ENCODE measurements around the gene RBM5.
A peak's percentile ranks its signal among the peaks of the same experiment; 100 is the strongest.

RBM5 gene

DNA sequence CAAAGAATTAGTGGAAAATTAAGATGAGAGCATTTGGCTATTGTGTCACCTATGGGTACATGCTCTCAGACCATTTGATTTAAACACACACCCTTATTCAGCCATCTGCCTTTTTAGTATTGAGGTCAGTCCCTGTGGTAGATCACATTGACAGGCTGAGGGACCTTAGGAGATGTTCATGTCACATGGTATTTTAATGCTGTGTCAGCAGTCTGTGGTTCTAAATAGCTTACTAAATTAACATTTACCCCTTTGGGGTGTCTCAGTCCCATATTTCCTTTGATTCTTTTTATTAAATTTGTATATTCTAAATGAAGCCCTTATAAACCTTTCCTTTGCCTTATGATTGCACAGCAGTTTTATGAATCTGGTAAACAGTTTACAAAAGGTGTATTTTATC, 2.3 kb downstream of the RBM5 start:
- Histone ChIP-seq H3K36me3 (ENCODE audit: control insufficient read depth in 5 of 5, insufficient read depth in 5 of 5, low read length in 5 of 5) (peaks cover 30 to 53% (median 49%) of the 10 kb centered on the region in 5 donors), H3K27ac (ENCODE audit: low read depth, low read length) (peak overlapping the region; percentile 96), H3K4me3 (ENCODE audit: low read depth in 1 of 5, low read length in 5 of 5) (peak overlapping the region; percentile 88 to 100 (median 99)), H3K9me3 (ENCODE audit: control insufficient read depth in 5 of 5, low read length in 5 of 5) (peaks cover 0 to 2% (median 0%) of the 10 kb centered on the region in 5 donors), H3K27me3 (ENCODE audit: control insufficient read depth in 5 of 5, insufficient read depth in 4 of 5, low read length in 5 of 5) (no peaks in the 10 kb centered on the region), H3K4me1 (ENCODE audit: control insufficient read depth in 5 of 5, insufficient read depth in 5 of 5, low read length in 5 of 5) (peaks cover 2 to 39% (median 30%) of the 10 kb centered on the region in 5 donors), H3K9ac (ENCODE audit: low read length in 5 of 5) (peak overlapping the region in 4 of 5 donors; percentile 6 to 100 (median 99))

DNA sequence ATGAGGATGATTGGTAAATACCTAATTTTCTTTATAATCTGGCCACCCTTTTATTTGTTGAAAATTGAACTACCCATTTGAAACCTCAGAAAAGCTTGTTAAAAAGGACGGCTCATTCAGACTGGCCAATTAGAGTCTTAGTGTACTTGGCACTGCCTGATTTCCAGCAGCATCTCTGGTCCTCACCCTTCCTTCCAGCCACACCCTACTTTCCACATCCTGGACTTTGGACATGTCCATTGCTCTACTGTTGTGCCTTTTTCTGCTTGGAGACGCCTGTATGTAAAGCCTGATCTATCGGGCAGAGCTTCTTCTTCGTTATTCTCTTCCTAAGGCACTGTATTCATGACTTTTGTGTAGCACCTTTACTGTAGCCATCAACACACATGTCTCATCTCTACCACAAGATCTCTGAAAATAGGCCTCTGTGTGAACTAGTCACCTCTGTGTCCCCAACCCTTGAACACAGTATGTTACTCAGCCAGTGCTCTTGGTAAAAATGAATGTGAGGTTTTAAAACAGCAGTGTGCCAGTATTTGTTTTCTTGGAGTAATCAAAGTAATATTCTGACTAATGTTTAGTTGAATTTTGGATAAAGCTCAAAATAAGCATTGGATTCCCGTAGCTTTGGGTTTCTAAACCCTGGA, 6.8 kb downstream of the RBM5 start:
- H3K36me3 ChIP-seq (ENCODE audit: control insufficient read depth in 5 of 5, insufficient read depth in 5 of 5, low read length in 5 of 5), result peaks cover 36 to 97% (median 83%) of the 10 kb centered on the region in 5 donors
- peaks cover 0 to 2% (median 0%) of the 10 kb centered on the region in 5 donors for H3K9me3 ChIP-seq (ENCODE audit: control insufficient read depth in 5 of 5, low read length in 5 of 5)
- H3K9ac ChIP-seq (ENCODE audit: low read length in 5 of 5), result no peak overlapping the region
- H3K27ac ChIP-seq (ENCODE audit: low read depth, low read length), result peak overlapping the region; percentile 65
- H3K4me1 ChIP-seq (ENCODE audit: control insufficient read depth in 5 of 5, insufficient read depth in 5 of 5, low read length in 5 of 5), result peaks cover 0 to 25% (median 21%) of the 10 kb centered on the region in 5 donors
- no peaks in the 10 kb centered on the region for H3K27me3 ChIP-seq (ENCODE audit: control insufficient read depth in 5 of 5, insufficient read depth in 4 of 5, low read length in 5 of 5)
- H3K4me3 ChIP-seq (ENCODE audit: low read depth in 1 of 5, low read length in 5 of 5), result no peak overlapping the region

DNA sequence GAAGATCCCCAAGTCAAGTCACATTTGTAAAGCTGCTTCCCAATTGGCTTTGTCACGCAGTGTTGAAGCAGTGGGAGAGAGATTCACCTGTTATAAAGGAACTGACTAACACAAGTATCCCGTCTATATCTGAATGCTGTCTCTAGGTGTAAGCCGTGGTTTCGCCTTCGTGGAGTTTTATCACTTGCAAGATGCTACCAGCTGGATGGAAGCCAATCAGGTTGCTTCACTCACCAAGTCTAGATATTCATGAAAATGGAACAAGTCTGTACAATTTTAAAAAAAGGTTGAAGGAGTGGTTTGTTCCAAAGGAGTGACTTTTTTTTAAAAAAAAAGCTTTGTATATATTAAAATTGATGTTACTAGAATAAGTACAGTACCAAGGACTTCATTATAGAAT, 11.7 kb downstream of the RBM5 start:
- Histone ChIP-seq H3K4me3 (ENCODE audit: low read depth in 1 of 5, low read length in 5 of 5) (no peak overlapping the region), H3K9me3 (ENCODE audit: control insufficient read depth in 5 of 5, low read length in 5 of 5) (no peaks in the 10 kb centered on the region), H3K27ac (ENCODE audit: low read depth, low read length) (no peak overlapping the region), H3K27me3 (ENCODE audit: control insufficient read depth in 5 of 5, insufficient read depth in 4 of 5, low read length in 5 of 5) (no peaks in the 10 kb centered on the region), H3K36me3 (ENCODE audit: control insufficient read depth in 5 of 5, insufficient read depth in 5 of 5, low read length in 5 of 5) (peaks cover 55 to 100% (median 90%) of the 10 kb centered on the region in 5 donors), H3K9ac (ENCODE audit: low read length in 5 of 5) (no peak overlapping the region), H3K4me1 (ENCODE audit: control insufficient read depth in 5 of 5, insufficient read depth in 5 of 5, low read length in 5 of 5) (peaks cover 0 to 4% (median 2%) of the 10 kb centered on the region in 5 donors)

GRCh38 chr3:50100956-50101845, 12.5 kb downstream of the RBM5 start:
- Histone ChIP-seq H3K36me3 (ENCODE audit: control insufficient read depth in 5 of 5, insufficient read depth in 5 of 5, low read length in 5 of 5) (peaks cover 53 to 100% (median 88%) of the 10 kb centered on the region in 5 donors), H3K4me1 (ENCODE audit: control insufficient read depth in 5 of 5, insufficient read depth in 5 of 5, low read length in 5 of 5) (peaks cover 0 to under 1% (median 0%) of the 10 kb centered on the region in 5 donors), H3K9me3 (ENCODE audit: control insufficient read depth in 5 of 5, low read length in 5 of 5) (no peaks in the 10 kb centered on the region), H3K9ac (ENCODE audit: low read length in 5 of 5) (no peak overlapping the region), H3K27me3 (ENCODE audit: control insufficient read depth in 5 of 5, insufficient read depth in 4 of 5, low read length in 5 of 5) (no peaks in the 10 kb centered on the region), H3K27ac (ENCODE audit: low read depth, low read length) (no peak overlapping the region), H3K4me3 (ENCODE audit: low read depth in 1 of 5, low read length in 5 of 5) (no peak overlapping the region)

DNA sequence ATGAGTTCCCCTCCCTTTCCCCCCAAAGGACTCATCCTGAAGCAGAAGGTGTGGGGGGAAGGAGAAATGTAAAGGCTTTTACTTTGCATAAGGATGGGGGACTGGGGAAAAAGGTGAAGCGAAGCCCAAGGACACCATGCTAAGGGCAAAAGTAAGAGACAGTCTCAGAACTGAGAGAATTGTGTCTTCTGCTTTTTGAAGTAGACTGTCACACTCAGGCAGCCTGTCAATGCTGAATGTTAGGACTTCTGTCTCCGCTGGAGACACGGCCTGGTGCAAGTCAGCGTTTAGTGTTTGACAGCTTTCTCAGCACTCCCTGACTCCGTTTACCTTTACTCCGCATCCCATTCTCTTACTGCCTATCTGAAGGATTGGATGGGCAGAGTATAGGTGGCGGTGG, 13.8 kb downstream of the RBM5 start:
- Histone ChIP-seq H3K4me1 (ENCODE audit: control insufficient read depth in 5 of 5, insufficient read depth in 5 of 5, low read length in 5 of 5) (no peaks in the 10 kb centered on the region), H3K36me3 (ENCODE audit: control insufficient read depth in 5 of 5, insufficient read depth in 5 of 5, low read length in 5 of 5) (peaks cover 61 to 100% (median 93%) of the 10 kb centered on the region in 5 donors), H3K27me3 (ENCODE audit: control insufficient read depth in 5 of 5, insufficient read depth in 4 of 5, low read length in 5 of 5) (no peaks in the 10 kb centered on the region), H3K4me3 (ENCODE audit: low read depth in 1 of 5, low read length in 5 of 5) (no peak overlapping the region), H3K27ac (ENCODE audit: low read depth, low read length) (no peak overlapping the region), H3K9me3 (ENCODE audit: control insufficient read depth in 5 of 5, low read length in 5 of 5) (no peaks in the 10 kb centered on the region), H3K9ac (ENCODE audit: low read length in 5 of 5) (no peak overlapping the region)

DNA sequence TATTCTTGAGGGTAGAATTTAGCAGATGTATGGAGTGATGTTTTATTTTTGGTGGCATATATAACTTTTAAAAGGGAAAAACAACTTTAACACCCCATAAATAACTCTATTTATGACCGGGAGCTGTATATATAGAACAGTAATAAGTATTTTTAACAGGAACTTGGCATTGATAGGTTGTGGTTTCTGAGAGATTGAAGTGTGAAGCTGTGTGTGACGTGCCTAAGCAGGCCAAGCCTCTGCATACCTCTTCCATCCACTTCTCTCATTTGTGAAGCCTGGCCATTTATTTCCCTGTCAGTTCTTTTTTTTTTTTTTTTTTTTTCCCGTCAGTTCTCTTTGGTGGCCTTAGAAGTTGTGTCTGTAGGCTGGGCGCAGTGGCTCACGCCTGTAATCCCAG, 23.0 kb downstream of the RBM5 start:
- Histone ChIP-seq H3K9me3 (ENCODE audit: control insufficient read depth in 5 of 5, low read length in 5 of 5) (no peaks in the 10 kb centered on the region), H3K36me3 (ENCODE audit: control insufficient read depth in 5 of 5, insufficient read depth in 5 of 5, low read length in 5 of 5) (peaks cover 50 to 100% (median 98%) of the 10 kb centered on the region in 5 donors), H3K4me1 (ENCODE audit: control insufficient read depth in 5 of 5, insufficient read depth in 5 of 5, low read length in 5 of 5) (peaks cover 0 to 6% (median 0%) of the 10 kb centered on the region in 5 donors), H3K9ac (ENCODE audit: low read length in 5 of 5) (no peak overlapping the region), H3K27ac (ENCODE audit: low read depth, low read length) (no peak overlapping the region), H3K27me3 (ENCODE audit: control insufficient read depth in 5 of 5, insufficient read depth in 4 of 5, low read length in 5 of 5) (no peaks in the 10 kb centered on the region), H3K4me3 (ENCODE audit: low read depth in 1 of 5, low read length in 5 of 5) (no peak overlapping the region)

- Histone ChIP-seq H3K27me3 (ENCODE audit: control insufficient read depth in 5 of 5, insufficient read depth in 4 of 5, low read length in 5 of 5) (no peaks in the 10 kb centered on the region), H3K4me1 (ENCODE audit: control insufficient read depth in 5 of 5, insufficient read depth in 5 of 5, low read length in 5 of 5) (peaks cover 0 to 6% (median 0%) of the 10 kb centered on the region in 5 donors), H3K36me3 (ENCODE audit: control insufficient read depth in 5 of 5, insufficient read depth in 5 of 5, low read length in 5 of 5) (peaks cover 45 to 100% (median 98%) of the 10 kb centered on the region in 5 donors), H3K9me3 (ENCODE audit: control insufficient read depth in 5 of 5, low read length in 5 of 5) (no peaks in the 10 kb centered on the region), H3K9ac (ENCODE audit: low read length in 5 of 5) (no peak overlapping the region), H3K27ac (ENCODE audit: low read depth, low read length) (no peak overlapping the region), H3K4me3 (ENCODE audit: low read depth in 1 of 5, low read length in 5 of 5) (no peak overlapping the region)
These were observed 23.7 kb downstream of the RBM5 start for GRCh38 chr3:50112462-50112861.

DNA sequence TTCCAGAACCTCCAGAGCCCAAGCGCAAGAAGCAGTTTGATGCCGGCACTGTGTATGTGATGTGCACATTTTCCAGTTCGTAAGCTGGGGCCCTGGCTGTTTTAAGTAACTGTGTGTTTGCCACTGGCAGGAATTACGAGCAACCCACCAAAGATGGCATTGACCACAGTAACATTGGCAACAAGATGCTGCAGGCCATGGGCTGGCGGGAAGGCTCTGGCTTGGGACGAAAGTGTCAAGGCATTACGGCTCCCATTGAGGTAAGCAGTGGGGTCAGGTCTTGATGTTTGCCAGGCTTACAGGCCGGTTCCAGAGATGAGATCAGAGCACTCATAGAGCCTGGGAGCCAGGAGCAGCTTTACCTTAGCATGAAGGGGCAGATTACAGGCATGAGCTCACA, 28.4 kb downstream of the RBM5 start:
- no peak overlapping the region for H3K27ac ChIP-seq (ENCODE audit: low read depth, low read length)
- peaks cover 0 to 4% (median 0%) of the 10 kb centered on the region in 5 donors for H3K4me1 ChIP-seq (ENCODE audit: control insufficient read depth in 5 of 5, insufficient read depth in 5 of 5, low read length in 5 of 5)
- H3K9ac ChIP-seq (ENCODE audit: low read length in 5 of 5), result no peak overlapping the region
- no peaks in the 10 kb centered on the region for H3K9me3 ChIP-seq (ENCODE audit: control insufficient read depth in 5 of 5, low read length in 5 of 5)
- H3K27me3 ChIP-seq (ENCODE audit: control insufficient read depth in 5 of 5, insufficient read depth in 4 of 5, low read length in 5 of 5), result no peaks in the 10 kb centered on the region
- no peak overlapping the region for H3K4me3 ChIP-seq (ENCODE audit: low read depth in 1 of 5, low read length in 5 of 5)
- H3K36me3 ChIP-seq (ENCODE audit: control insufficient read depth in 5 of 5, insufficient read depth in 5 of 5, low read length in 5 of 5), result peaks cover 31 to 93% (median 86%) of the 10 kb centered on the region in 5 donors

GRCh38 chr3:50118237-50118636, 29.5 kb downstream of the RBM5 start:
- Histone ChIP-seq H3K9me3 (ENCODE audit: control insufficient read depth in 5 of 5, low read length in 5 of 5) (no peaks in the 10 kb centered on the region), H3K4me3 (ENCODE audit: low read depth in 1 of 5, low read length in 5 of 5) (no peak overlapping the region), H3K36me3 (ENCODE audit: control insufficient read depth in 5 of 5, insufficient read depth in 5 of 5, low read length in 5 of 5) (peaks cover 28 to 82% (median 76%) of the 10 kb centered on the region in 5 donors), H3K9ac (ENCODE audit: low read length in 5 of 5) (no peak overlapping the region), H3K27ac (ENCODE audit: low read depth, low read length) (no peak overlapping the region), H3K4me1 (ENCODE audit: control insufficient read depth in 5 of 5, insufficient read depth in 5 of 5, low read length in 5 of 5) (peaks cover 0 to 4% (median 0%) of the 10 kb centered on the region in 5 donors), H3K27me3 (ENCODE audit: control insufficient read depth in 5 of 5, insufficient read depth in 4 of 5, low read length in 5 of 5) (no peaks in the 10 kb centered on the region)

DNA sequence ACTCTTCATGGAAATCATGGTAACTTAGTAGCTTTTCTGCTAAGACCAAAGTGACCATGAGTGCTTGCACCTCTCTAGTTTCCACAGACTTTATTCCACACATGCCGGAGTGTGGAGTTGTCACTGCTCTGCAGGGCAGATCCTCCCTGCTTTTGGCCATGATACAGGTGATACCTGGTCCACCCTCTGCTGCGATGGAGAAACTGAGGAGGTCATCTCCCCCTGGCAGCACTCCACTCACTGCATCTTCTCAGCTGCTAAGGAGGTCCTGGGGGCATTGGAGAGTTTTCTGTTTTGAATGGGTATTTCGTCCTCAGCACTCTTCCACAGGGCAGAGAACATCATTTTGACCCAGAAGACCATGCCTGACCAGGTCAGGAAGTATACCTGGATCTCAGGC, 31.1 kb downstream of the RBM5 start:
- H3K36me3 ChIP-seq (ENCODE audit: control insufficient read depth in 5 of 5, insufficient read depth in 5 of 5, low read length in 5 of 5), result peaks cover 15 to 67% (median 61%) of the 10 kb centered on the region in 5 donors

More for the DNA sequence above, 31.1 kb downstream of the RBM5 start:
- H3K4me1 ChIP-seq (ENCODE audit: control insufficient read depth in 5 of 5, insufficient read depth in 5 of 5, low read length in 5 of 5), result peaks cover 0 to 9% (median 4%) of the 10 kb centered on the region in 5 donors
- no peak overlapping the region for H3K27ac ChIP-seq (ENCODE audit: low read depth, low read length)
- no peak overlapping the region for H3K4me3 ChIP-seq (ENCODE audit: low read depth in 1 of 5, low read length in 5 of 5)
- H3K9ac ChIP-seq (ENCODE audit: low read length in 5 of 5), result no peak overlapping the region
- H3K9me3 ChIP-seq (ENCODE audit: control insufficient read depth in 5 of 5, low read length in 5 of 5), result no peaks in the 10 kb centered on the region
- H3K27me3 ChIP-seq (ENCODE audit: control insufficient read depth in 5 of 5, insufficient read depth in 4 of 5, low read length in 5 of 5), result no peaks in the 10 kb centered on the region
